Measurements from ENCODE around the gene GUCY2C.

DNA sequence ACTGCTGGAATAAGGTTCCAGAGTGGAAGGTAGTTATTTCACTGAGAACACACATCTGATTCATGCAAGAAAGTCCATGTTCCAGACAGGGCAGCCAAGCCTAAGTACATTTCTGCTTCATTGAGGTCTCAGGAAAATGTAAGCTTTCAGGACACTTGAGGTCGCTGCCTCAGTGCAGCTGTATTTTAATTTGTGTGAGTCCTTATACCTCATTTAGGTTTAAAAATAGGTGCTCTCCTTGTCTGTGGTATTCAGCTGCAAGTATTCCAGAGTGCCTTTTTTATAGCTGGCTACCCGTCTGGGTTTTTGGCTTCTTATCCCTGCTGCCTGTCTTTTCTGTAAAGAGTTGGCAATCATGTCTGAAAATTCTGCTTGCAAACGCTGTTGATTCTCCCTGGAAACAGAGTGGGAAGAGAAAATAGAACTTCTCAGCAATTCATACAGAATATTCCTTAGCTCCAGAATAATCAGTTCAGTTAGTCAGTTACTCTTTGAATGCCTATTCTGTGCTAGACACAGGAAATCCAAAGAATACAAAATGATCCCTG, 83.4 kb downstream of the GUCY2C start:
- TF ChIP-seq EZH2phosphoT487 (IDR thresholded peaks at IDR 0.05; ENCODE audit: insufficient read depth, low read depth) (no peak), EZH2 (IDR thresholded peaks at IDR 0.05; ENCODE audit: insufficient read depth, poor library complexity, severe bottlenecking) (no peak)

All from GM23248 (cell line).